ENCODE data around the gene CENPB.

The CENPB gene

GRCh38 chr20:3820901-3821727 is 34.6 kb upstream of the CENPB start:
- DNase-seq (ENCODE audit: extremely low read depth, low read depth), result no peak
- no peak for TF ChIP-seq CTCF (IDR thresholded peaks at IDR 0.05; ENCODE audit: low read depth, low read length)

- DNase-seq (ENCODE audit: extremely low read depth, low read depth), result peak; percentile 85
- TF ChIP-seq CTCF (IDR thresholded peaks at IDR 0.05; ENCODE audit: low read depth, low read length), result peak; percentile 68
Observed at GRCh38 chr20:3820048-3820900, 33.7 kb upstream of the CENPB start, which contains the start of gene AP5S1. Gene AP5S1 (plus strand): TSS chr20:3820547. CDS start chr20:3822118, 1,571 bp downstream.

GRCh38 chr20:3819411-3820047 is 33.0 kb upstream of the CENPB start:
- no peak for DNase-seq (ENCODE audit: extremely low read depth, low read depth)
- TF ChIP-seq CTCF (IDR thresholded peaks at IDR 0.05; ENCODE audit: low read depth, low read length), result no peak

- DNase-seq (ENCODE audit: extremely low read depth, low read depth), result no peak
- TF ChIP-seq CTCF (IDR thresholded peaks at IDR 0.05; ENCODE audit: low read depth, low read length), result peak; percentile 78
Observed at GRCh38 chr20:3818155-3819151, 31.9 kb upstream of the CENPB start.

- DNase-seq (ENCODE audit: extremely low read depth, low read depth), result no peak
- TF ChIP-seq CTCF (IDR thresholded peaks at IDR 0.05; ENCODE audit: low read depth, low read length), result no peak
Observed at GRCh38 chr20:3815703-3816315, 29.3 kb upstream of the CENPB start.

GRCh38 chr20:3814928-3815495 is 28.5 kb upstream of the CENPB start:
- DNase-seq (ENCODE audit: extremely low read depth, low read depth), result no peak
- no peak for TF ChIP-seq CTCF (IDR thresholded peaks at IDR 0.05; ENCODE audit: low read depth, low read length)
